ENCODE measurements around the gene TENM4. TPM values are rescaled to one million over a fixed set of nuclear protein-coding genes. Genes with fewer than 3 reads are reported as not detected.

The TENM4 gene
- total RNA-seq, 1 donor from 2014 or later, result 0.63 TPM

DNA sequence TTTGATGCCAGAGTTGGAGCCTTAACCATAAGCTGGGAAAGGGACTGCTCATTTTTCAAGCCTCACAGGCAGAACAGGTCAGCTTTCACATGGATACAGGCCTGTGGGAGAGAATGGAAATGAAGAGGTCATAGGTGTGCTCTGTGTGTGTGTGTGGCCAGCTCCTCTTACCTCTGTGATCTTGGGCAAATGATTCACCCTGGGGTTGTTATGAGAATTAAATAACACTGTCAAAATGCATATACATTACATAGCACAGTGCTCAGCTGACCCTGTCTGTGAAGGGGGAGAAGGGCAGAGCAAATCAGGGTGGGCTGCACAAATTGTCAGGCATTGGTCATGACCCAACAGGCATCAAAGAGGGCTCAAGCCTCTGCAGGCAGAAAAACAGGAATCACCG lies 372.5 kb downstream of the TENM4 start:
- no peak for DNase-seq
- H3K27ac ChIP-seq (replicated peaks), result no peak overlapping the region
- intact Hi-C loops (cut with micrococcal nuclease), result no loop called here
- no peaks in the 10 kb centered on the region for H3K36me3 ChIP-seq
- H3K4me1 ChIP-seq, result no peaks in the 10 kb centered on the region
- H3K4me3 ChIP-seq, result no peak overlapping the region
- no peaks in the 10 kb centered on the region for H3K9me3 ChIP-seq (replicated peaks)
- TF ChIP-seq, protein P1, sequence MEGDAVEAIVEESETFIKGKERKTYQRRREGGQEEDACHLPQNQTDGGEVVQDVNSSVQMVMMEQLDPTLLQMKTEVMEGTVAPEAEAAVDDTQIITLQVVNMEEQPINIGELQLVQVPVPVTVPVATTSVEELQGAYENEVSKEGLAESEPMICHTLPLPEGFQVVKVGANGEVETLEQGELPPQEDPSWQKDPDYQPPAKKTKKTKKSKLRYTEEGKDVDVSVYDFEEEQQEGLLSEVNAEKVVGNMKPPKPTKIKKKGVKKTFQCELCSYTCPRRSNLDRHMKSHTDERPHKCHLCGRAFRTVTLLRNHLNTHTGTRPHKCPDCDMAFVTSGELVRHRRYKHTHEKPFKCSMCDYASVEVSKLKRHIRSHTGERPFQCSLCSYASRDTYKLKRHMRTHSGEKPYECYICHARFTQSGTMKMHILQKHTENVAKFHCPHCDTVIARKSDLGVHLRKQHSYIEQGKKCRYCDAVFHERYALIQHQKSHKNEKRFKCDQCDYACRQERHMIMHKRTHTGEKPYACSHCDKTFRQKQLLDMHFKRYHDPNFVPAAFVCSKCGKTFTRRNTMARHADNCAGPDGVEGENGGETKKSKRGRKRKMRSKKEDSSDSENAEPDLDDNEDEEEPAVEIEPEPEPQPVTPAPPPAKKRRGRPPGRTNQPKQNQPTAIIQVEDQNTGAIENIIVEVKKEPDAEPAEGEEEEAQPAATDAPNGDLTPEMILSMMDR (IDR thresholded peaks at IDR 0.05; ENCODE audit: borderline replicate concordance), result no peak
- H3K27me3 ChIP-seq (ENCODE audit: low read depth), result peaks cover 8% of the 10 kb centered on the region

DNA sequence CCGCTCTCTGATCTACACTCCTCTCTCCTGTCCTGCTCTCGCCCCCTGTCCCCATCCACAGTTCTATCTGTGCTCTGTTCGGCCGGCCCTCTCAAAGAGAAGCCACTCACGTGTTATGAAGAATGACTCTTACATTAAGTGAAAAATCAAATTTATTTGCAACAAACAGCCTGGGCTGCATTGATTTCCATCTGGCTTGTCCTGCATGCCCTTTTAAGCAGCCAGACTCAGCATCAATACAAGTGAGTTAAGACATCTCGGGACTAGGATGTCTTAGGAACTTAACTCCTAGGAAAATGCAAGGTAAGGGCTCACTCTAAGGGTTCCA lies 373.5 kb downstream of the TENM4 start:
- intact Hi-C loops (cut with micrococcal nuclease), result no loop called here
- H3K4me1 ChIP-seq, result no peaks in the 10 kb centered on the region
- no peak overlapping the region for H3K4me3 ChIP-seq
- H3K36me3 ChIP-seq, result no peaks in the 10 kb centered on the region
- no peak for DNase-seq
- no peaks in the 10 kb centered on the region for H3K9me3 ChIP-seq (replicated peaks)
- H3K27me3 ChIP-seq (ENCODE audit: low read depth), result peaks cover 8% of the 10 kb centered on the region
- TF ChIP-seq, protein P1 (IDR thresholded peaks at IDR 0.05; ENCODE audit: borderline replicate concordance), result no peak
- H3K27ac ChIP-seq (replicated peaks), result no peak overlapping the region

DNA sequence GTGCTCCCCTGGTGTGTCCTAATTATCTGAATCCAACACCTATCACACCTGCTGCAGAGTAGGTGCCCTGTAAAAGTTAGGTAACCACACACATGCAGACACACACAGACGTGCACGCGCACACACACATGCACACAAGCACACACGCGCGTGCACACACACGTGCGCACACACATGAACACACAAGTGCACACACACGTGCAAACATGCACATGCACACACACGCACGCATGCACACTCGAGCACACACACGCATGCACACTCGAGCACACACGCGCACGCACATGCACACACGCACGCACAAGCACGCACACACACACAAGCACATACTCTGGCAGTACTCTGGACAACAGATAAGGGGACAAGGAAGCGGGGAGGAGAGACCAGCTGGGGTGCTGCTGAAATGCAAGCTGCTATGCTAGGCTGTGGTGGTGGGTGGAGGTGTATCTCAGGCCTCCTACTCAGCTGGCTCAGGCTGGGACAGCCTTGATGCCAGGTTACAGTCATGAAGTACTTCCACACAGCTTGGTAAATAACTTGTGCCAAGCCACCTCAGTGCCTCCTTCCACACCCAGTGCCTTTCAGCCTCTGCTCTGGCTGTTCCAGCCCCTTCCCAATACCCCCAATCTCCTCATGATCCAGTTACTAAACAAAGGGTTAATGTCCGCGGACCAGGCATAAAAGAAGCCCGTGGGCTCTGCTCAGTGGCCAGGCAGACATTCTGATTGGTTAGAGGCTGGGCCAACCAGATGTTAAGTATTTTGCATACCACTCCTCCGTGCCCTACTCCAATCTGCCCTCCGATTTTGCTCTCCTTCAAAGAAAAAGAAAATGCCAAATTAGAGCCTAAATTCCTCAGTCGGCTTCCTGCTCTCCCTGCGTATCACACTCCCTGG lies 374.1 kb downstream of the TENM4 start:
- Histone ChIP-seq H3K4me3 (no peak overlapping the region), H3K27me3 (ENCODE audit: low read depth) (peaks cover 8% of the 10 kb centered on the region), H3K27ac (replicated peaks) (no peak overlapping the region), H3K9me3 (replicated peaks) (no peaks in the 10 kb centered on the region), H3K4me1 (no peaks in the 10 kb centered on the region), H3K36me3 (no peaks in the 10 kb centered on the region)
- TF ChIP-seq, protein P1 (IDR thresholded peaks at IDR 0.05; ENCODE audit: borderline replicate concordance), result no peak
- intact Hi-C loops (cut with micrococcal nuclease), result no loop called here
- no peak for DNase-seq

DNA sequence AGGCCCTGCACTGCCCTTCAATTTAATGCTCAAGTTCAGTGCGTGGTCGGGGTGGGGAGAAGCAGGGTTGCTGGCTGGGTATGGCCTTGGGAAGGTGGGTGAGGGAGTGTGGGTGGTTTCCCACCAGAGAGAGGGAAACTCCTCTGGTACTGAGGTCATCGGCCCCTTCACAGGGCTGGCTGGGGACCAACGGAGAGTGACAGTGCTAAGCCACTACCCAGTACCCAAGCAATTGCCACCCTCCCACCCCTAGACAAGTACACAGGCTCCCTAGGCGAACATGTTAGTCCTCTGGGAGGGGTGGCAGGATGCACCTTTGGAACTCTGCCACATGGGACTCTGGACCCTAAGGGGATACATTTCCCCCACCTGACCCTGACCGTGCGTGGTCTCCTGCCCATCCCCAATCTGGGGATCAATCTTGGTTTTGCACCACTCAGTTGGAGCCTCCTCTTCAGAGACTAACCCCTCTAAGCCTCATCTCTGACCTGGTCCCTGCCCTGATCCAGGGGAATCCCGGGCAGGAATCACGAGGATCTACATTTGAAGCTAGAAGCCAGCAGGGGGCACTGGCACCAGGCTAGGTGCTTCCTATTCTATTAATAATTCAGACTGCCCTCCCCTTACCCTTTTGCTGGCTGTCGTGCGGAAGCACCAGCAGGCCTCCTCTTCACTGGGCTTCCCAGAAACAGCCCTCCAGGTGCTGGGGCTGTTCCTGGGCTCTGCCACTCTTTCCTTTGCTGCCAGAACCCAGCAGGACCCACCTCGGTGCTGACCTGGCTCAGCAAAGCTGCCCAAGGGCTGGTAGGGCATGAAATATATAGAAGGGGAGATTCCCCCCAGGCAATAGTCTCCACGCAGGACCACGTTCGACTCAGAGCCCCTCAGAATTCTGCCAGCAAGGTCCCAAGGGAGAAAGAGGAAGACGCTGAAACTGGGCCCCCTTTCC lies 377.7 kb downstream of the TENM4 start:
- intact Hi-C loops (cut with micrococcal nuclease), result no loop called here
- DNase-seq, result no peak
- no peaks in the 10 kb centered on the region for H3K4me1 ChIP-seq
- H3K9me3 ChIP-seq (replicated peaks), result no peaks in the 10 kb centered on the region
- TF ChIP-seq, protein P1 (IDR thresholded peaks at IDR 0.05; ENCODE audit: borderline replicate concordance), result peak; percentile 58
- H3K36me3 ChIP-seq, result no peaks in the 10 kb centered on the region
- H3K27ac ChIP-seq (replicated peaks), result no peak overlapping the region
- no peaks in the 10 kb centered on the region for H3K27me3 ChIP-seq (ENCODE audit: low read depth)
- no peak overlapping the region for H3K4me3 ChIP-seq

DNA sequence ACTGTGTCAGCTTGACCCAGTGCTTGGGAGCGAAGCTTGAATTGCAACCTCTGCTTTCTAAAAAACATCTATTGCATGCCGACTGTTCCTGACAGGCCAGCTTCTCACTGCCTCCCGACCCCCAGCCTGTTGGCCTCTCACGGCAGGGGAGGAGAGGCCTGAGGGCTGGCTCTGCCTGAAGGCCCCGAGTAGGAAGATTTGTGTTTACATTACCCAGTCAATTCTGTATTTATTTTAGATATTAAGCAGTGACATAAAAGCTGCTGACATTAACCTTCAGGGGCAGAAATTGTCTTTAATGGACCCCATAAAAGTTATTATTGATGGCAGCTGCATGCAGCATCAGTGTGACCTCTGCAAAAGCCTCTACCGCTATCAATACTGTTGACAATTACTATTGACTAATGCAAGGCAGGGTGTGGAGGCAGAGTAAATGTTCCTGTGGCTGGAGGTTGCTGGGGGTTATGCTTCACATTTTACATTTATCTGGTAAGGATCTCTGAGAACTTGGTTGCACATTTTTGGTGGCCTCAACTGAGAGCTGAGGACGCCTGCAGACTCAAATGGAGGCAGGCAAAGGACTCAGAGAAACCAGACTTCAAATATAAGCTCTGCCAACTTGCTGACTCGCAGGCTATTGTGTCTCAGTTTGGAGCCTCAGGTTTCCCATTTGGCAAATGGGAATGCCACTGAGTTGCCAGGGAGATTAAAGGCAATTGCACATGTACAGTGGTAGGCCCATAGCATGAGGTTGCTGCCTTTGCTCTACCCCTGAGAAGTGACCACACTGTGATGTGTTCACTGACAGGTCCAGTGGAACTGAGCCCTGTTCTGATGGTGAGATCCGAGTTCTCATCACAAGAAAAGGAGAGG lies 380.5 kb downstream of the TENM4 start:
- intact Hi-C loops (cut with micrococcal nuclease), result no loop called here
- no peak for DNase-seq

More for the DNA sequence above, 380.5 kb downstream of the TENM4 start:
- H3K9me3 ChIP-seq (replicated peaks), result no peaks in the 10 kb centered on the region
- H3K36me3 ChIP-seq, result no peaks in the 10 kb centered on the region
- H3K27ac ChIP-seq (replicated peaks), result no peak overlapping the region
- TF ChIP-seq, protein P1 (IDR thresholded peaks at IDR 0.05; ENCODE audit: borderline replicate concordance), result no peak
- H3K4me1 ChIP-seq, result no peaks in the 10 kb centered on the region
- H3K27me3 ChIP-seq (ENCODE audit: low read depth), result peaks cover 24% of the 10 kb centered on the region
- no peak overlapping the region for H3K4me3 ChIP-seq
